AG10803 (cell line): Measurements from ENCODE around the gene DCAF6.

Source experiments
- DNase-seq: peaks from one replicate; pipeline ENCODE4 v3.0.0; 2010; ENCODE audit warnings: low read depth
- H3K4me3 ChIP-seq: 2 replicates; pipeline ENCODE4 v1.5.1; 2011; ENCODE audit warnings: mild to moderate bottlenecking, low read length, control low read depth
- TF ChIP-seq, protein P1 (sequence below): conservative IDR thresholded peaks from 2 replicates; pipeline ENCODE4 v1.5.1; 2011; ENCODE audit warnings: mild to moderate bottlenecking, low read length, control low read depth, inconsistent platforms

DCAF6 gene

DNA sequence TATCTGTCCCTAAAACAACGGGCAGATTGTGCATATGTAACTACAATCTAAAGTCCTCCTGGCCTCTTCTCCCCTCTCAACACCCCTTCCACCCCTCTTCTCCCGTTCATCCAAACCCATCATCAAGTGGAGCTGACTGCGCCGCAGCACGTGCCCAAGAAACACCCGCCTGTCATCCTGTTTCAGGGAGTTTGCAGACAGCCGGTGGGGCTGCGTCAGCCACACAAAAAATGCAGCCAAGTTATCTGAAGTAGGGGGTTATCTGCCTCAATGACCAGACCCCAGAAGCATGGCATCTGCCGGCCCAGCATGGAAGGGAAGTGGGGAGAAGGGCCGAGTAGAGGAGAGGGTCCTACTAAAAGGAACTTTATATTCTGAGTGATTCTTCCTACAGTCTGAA lies 151.2 kb downstream of the DCAF6 start:
- no peak for DNase-seq
- TF ChIP-seq, protein P1, sequence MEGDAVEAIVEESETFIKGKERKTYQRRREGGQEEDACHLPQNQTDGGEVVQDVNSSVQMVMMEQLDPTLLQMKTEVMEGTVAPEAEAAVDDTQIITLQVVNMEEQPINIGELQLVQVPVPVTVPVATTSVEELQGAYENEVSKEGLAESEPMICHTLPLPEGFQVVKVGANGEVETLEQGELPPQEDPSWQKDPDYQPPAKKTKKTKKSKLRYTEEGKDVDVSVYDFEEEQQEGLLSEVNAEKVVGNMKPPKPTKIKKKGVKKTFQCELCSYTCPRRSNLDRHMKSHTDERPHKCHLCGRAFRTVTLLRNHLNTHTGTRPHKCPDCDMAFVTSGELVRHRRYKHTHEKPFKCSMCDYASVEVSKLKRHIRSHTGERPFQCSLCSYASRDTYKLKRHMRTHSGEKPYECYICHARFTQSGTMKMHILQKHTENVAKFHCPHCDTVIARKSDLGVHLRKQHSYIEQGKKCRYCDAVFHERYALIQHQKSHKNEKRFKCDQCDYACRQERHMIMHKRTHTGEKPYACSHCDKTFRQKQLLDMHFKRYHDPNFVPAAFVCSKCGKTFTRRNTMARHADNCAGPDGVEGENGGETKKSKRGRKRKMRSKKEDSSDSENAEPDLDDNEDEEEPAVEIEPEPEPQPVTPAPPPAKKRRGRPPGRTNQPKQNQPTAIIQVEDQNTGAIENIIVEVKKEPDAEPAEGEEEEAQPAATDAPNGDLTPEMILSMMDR, result no peak
- no peak overlapping the region for H3K4me3 ChIP-seq

GRCh38 chr1:168088511-168089325 lies 152.2 kb downstream of the DCAF6 start:
- no peak for DNase-seq
- H3K4me3 ChIP-seq, result no peak overlapping the region
- TF ChIP-seq, protein P1, result no peak

DNA sequence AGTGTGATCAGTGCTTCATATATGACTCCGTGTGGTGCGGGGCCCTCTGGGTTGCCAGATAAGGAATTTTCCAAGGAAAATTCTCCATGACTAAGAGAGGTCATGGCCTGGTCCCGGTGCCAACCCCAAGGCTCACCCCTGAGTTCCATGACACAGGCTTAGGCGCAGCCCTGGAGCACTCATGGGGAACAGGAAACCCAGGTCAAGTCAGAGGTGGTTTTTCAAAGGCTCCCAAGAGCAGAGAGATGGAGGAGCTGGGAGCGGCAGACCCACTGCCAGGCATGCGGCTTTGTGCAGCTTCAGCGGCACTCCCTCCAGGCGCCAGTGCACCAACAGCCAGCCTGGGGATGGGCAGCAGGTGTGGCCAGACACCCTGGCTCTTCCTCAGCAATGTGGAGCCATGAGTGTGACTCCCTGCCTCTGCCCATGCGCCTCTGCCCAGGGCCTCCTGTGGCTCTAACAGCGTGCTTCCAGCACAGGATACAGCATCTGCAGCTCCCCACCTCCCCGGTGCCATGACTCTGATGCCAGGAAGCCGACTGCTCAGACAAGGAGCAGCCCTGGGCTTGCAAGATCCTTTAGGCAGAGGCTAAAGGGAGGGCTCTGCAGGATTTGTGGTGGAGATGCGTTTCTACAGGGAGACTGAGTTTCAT lies 153.0 kb downstream of the DCAF6 start:
- no peak overlapping the region for H3K4me3 ChIP-seq
- TF ChIP-seq, protein P1, result no peak
- no peak for DNase-seq

GRCh38 chr1:168089979-168090337 lies 153.5 kb downstream of the DCAF6 start:
- no peak overlapping the region for H3K4me3 ChIP-seq
- no peak for DNase-seq
- TF ChIP-seq, protein P1, result no peak

DNA sequence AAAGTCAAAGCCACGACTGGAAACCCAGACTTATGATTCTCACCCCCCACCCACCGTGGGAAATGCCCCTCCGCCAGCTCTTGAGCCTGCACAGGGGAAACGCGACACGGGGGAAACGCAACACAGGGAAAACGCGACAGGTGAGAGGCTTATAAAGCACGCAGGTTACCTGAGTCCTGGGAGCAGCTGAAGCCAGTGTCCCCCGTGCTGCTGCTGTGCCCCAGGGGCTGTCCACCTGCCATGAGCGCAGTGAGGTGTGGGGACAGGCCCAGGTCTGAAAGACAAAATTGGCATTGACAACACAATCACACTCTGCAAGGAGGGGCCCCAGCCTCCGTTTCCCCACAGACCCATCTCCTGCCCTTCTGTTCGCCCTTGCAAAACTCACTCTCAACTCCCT lies 153.9 kb downstream of the DCAF6 start:
- DNase-seq, result no peak
- no peak overlapping the region for H3K4me3 ChIP-seq
- TF ChIP-seq, protein P1, result no peak

GRCh38 chr1:168091063-168091462 lies 154.6 kb downstream of the DCAF6 start:
- no peak overlapping the region for H3K4me3 ChIP-seq
- no peak for DNase-seq
- TF ChIP-seq, protein P1, result no peak
